Measurements from ENCODE around the gene AQP2. TPM values are rescaled to one million over a fixed set of nuclear protein-coding genes. Genes with fewer than 3 reads are reported as not detected.
A peak's percentile ranks its signal among the peaks of the same experiment; 100 is the strongest.

The AQP2 gene
- total and polyA plus RNA-seq, 2 of the 13 experiments (the other 11 are each of a cell fraction or from before 2014, with no cell fraction given), result not detected

DNA sequence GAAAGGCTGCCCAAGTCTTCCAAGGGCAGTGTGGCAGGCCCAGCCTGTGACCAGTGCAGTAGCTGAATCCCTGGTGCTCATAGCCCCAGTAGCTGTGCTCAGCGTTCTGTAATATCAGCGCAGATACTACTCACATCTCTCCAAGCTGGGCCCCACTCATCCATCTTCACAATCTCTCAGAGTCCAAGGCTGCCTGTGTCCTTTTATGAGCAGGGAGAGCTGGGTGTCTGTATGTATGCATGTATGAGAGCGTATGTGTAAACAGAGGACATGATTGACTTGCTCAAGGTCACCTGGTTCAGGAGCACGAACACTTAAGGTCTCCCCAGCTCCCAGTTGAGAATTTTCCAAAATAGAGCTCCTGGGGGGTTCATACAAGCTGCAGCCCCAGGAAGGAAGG, 27.6 kb downstream of the AQP2 start:
- Histone ChIP-seq H3K9me3 (ENCODE audit: low read length) (no peaks in the 10 kb centered on the region), H3K27ac (ENCODE audit: extremely low read length, insufficient read depth, low read length) (peak overlapping the region; percentile 29), H3K27me3 (ENCODE audit: control insufficient read depth in 1 of 2, insufficient read depth in 2 of 2, low read length in 2 of 2) (no peaks in the 10 kb centered on the region; a peak in 2 of 5 replicates), H2AFZ (ENCODE audit: low read length) (no peak overlapping the region), H3K79me2 (ENCODE audit: insufficient read depth, low read length) (no peaks in the 10 kb centered on the region), H3K4me2 (ENCODE audit: low read depth, low read length) (no peak overlapping the region), H3K9ac (ENCODE audit: insufficient read depth, low read depth, low read length) (no peak overlapping the region), H3K4me1 (ENCODE audit: insufficient read depth, low read length) (peaks cover 79% of the 10 kb centered on the region), H4K20me1 (ENCODE audit: insufficient read depth, low read length) (no peaks in the 10 kb centered on the region), H3K4me3 (replicated peaks in 1 of 3; ENCODE audit: insufficient read depth in 1 of 3, low read depth in 2 of 3, low read length in 3 of 3) (no peak overlapping the region), H3K36me3 (replicated peaks in 1 of 2; ENCODE audit: control insufficient read depth in 1 of 2, insufficient read depth in 2 of 2, low read length in 2 of 2) (no peaks in the 10 kb centered on the region)
- TF ChIP-seq SATB2 (CRISPR knock-in tag; IDR thresholded peaks at IDR 0.05), result no peak
- TF ChIP-seq, protein P1, sequence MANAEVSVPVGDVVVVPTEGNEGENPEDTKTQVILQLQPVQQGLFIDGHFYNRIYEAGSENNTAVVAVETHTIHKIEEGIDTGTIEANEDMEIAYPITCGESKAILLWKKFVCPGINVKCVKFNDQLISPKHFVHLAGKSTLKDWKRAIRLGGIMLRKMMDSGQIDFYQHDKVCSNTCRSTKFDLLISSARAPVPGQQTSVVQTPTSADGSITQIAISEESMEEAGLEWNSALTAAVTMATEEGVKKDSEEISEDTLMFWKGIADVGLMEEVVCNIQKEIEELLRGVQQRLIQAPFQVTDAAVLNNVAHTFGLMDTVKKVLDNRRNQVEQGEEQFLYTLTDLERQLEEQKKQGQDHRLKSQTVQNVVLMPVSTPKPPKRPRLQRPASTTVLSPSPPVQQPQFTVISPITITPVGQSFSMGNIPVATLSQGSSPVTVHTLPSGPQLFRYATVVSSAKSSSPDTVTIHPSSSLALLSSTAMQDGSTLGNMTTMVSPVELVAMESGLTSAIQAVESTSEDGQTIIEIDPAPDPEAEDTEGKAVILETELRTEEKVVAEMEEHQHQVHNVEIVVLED (CRISPR knock-in tag; IDR thresholded peaks at IDR 0.05; ENCODE audit: borderline replicate concordance), result no peak
- 0 out of 2 replicates have a peak, but pooled peaks have one; percentile 27 for TF ChIP-seq SALL1 (CRISPR knock-in tag; IDR thresholded peaks at IDR 0.05)
- TF ChIP-seq TBX3 (IDR thresholded peaks at IDR 0.05; ENCODE audit: borderline replicate concordance), result no peak
- TF ChIP-seq, protein P2, sequence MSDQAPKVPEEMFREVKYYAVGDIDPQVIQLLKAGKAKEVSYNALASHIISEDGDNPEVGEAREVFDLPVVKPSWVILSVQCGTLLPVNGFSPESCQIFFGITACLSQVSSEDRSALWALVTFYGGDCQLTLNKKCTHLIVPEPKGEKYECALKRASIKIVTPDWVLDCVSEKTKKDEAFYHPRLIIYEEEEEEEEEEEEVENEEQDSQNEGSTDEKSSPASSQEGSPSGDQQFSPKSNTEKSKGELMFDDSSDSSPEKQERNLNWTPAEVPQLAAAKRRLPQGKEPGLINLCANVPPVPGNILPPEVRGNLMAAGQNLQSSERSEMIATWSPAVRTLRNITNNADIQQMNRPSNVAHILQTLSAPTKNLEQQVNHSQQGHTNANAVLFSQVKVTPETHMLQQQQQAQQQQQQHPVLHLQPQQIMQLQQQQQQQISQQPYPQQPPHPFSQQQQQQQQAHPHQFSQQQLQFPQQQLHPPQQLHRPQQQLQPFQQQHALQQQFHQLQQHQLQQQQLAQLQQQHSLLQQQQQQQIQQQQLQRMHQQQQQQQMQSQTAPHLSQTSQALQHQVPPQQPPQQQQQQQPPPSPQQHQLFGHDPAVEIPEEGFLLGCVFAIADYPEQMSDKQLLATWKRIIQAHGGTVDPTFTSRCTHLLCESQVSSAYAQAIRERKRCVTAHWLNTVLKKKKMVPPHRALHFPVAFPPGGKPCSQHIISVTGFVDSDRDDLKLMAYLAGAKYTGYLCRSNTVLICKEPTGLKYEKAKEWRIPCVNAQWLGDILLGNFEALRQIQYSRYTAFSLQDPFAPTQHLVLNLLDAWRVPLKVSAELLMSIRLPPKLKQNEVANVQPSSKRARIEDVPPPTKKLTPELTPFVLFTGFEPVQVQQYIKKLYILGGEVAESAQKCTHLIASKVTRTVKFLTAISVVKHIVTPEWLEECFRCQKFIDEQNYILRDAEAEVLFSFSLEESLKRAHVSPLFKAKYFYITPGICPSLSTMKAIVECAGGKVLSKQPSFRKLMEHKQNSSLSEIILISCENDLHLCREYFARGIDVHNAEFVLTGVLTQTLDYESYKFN (CRISPR knock-in tag; conservative IDR thresholded peaks at IDR 0.05), result 0 out of 2 replicates have a peak, but pooled peaks have one; percentile 14
- DNase-seq (ENCODE audit: low spot score), result no peak
- no peak for ATAC-seq
- intact Hi-C loops (cut with micrococcal nuclease; ENCODE audit: unreplicated experiment) (no loop called here), in situ Hi-C loops (cut with HindIII; ENCODE audit: extremely low pct_ligation_motif_present, low pct_unique_long_range_greater_than_20kb) (no loop called here)
- ChIA-PET CTCF (ENCODE audit: low intra/inter-chr PET ratio, low total read pairs) (no interaction called here), POLR2A (interaction anchor here (1.1 to 3.8 kb wide), 2 partner anchors 10 to 13 kb away, joined by 3 to 24 read pairs; no protein-coding TSS in a partner anchor)
- FAIRE-seq, result no peak
- 41% methylated on average over 4 of the region's 4 CpGs for WGBS (ENCODE audit: low lambda C conversion rate)
- no TSS peak for BruUV-seq (replicated peaks)

Data from HepG2 (cell line).